ENCODE measurements around the gene TRIM71. TPM values are rescaled to one million over a fixed set of nuclear protein-coding genes. Genes with fewer than 3 reads are reported as not detected.
"Not testable (repeated sequence)": the region's sequence is repeated elsewhere in the genome, so short reads cannot be mapped to it uniquely, and the experiment has no call there.

Gene TRIM71
- total RNA-seq, 2 donors from 2014 or later = 0.03 TPM; not detected in 1

DNA sequence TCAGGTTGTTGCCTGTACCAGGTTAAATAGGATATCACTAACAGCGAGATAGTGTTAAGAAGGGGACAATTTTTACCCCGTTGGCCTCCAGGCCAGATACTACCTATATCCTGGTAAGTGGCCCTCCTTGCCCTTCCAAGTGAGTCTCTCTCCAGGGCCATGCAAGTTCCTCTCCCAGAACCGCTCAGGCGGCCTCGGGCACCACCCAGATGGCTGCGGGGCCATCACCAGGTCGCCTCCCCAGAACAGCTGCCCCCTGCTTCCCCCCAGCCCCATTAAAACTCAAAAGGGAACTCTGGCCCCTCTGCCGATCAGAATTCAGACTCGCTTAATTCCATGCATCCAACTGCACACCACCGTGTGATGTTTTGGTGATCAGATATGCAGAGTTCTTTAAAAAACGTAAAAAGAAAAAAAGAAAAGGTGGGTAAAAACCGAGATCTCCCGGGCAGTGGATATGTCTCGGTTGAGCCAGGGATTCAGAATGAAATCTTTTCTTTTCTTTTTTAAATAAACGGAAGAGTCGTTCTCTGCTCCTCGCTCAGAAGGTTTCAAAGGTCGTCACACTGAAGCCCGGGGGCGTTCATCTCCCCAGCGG, 1.9 kb upstream of the TRIM71 start:
- Mint-ChIP-seq H3K27me3 (peaks cover 28% of the 10 kb centered on the region), H3K9me3 (no peaks in the 10 kb centered on the region), H3K4me3 (peak overlapping the region; percentile 68), H3K4me1 (peaks cover 6% of the 10 kb centered on the region), H3K36me3 (ENCODE audit: low read depth) (peaks cover 9% of the 10 kb centered on the region), H3K27ac (no peak overlapping the region)
- ATAC-seq (replicated peaks) = no peak

GRCh38 chr3:32816439-32817256, 1.1 kb upstream of the TRIM71 start:
- Mint-ChIP-seq H3K4me3 (peak overlapping the region; percentile 68), H3K27me3 (peaks cover 32% of the 10 kb centered on the region), H3K36me3 (ENCODE audit: low read depth) (peaks cover 9% of the 10 kb centered on the region), H3K27ac (no peak overlapping the region), H3K9me3 (no peaks in the 10 kb centered on the region), H3K4me1 (peaks cover 6% of the 10 kb centered on the region)
- no peak for ATAC-seq (replicated peaks)

DNA sequence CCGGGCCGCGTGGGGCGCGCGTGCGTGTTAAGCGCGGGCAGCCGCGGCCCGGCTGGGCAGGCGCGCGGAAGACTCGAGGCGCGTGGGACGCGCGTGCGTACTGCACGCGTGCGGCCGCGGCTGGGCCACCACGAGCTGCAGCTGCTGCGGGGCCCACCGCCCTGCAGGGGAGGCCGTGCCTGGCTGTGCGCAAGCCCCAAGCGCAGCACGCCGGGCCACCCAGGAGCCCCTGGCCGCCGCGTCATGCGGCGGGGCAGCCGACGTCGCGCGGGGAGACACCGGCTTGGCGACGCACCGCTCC, 590 bp upstream of the TRIM71 start:
- Mint-ChIP-seq H3K36me3 (ENCODE audit: low read depth) (peaks cover 9% of the 10 kb centered on the region), H3K9me3 (no peaks in the 10 kb centered on the region), H3K27me3 (peaks cover 35% of the 10 kb centered on the region), H3K4me1 (peaks cover 6% of the 10 kb centered on the region), H3K4me3 (peak overlapping the region; percentile 68), H3K27ac (no peak overlapping the region)
- no peak for ATAC-seq (replicated peaks)

DNA sequence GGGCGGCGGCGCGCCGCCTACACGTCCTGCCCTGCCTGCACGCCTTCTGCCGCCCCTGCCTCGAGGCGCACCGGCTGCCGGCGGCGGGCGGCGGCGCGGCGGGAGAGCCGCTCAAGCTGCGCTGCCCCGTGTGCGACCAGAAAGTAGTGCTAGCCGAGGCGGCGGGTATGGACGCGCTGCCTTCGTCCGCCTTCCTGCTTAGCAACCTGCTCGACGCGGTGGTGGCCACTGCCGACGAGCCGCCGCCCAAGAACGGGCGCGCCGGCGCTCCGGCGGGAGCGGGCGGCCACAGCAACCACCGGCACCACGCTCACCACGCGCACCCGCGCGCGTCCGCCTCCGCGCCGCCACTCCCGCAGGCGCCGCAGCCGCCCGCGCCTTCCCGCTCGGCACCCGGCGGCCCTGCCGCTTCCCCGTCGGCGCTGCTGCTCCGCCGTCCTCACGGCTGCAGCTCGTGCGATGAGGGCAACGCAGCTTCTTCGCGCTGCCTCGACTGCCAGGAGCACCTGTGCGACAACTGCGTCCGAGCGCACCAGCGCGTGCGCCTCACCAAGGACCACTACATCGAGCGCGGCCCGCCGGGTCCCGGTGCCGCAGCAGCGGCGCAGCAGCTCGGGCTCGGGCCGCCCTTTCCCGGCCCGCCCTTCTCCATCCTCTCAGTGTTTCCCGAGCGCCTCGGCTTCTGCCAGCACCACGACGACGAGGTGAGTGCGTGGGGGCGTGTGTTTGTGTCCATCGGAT, 602 bp downstream of the TRIM71 start:
- H3K27me3 Mint-ChIP-seq = peaks cover 37% of the 10 kb centered on the region
- peak; percentile 19 for ATAC-seq (replicated peaks)
- H3K9me3 Mint-ChIP-seq = no peaks in the 10 kb centered on the region
- no peak overlapping the region for H3K27ac Mint-ChIP-seq
- H3K4me1 Mint-ChIP-seq = peaks cover 6% of the 10 kb centered on the region
- H3K4me3 Mint-ChIP-seq = peak overlapping the region; percentile 68
- peaks cover 9% of the 10 kb centered on the region for H3K36me3 Mint-ChIP-seq (ENCODE audit: low read depth)

GRCh38 chr3:32818970-32819511, 1.2 kb downstream of the TRIM71 start:
- Mint-ChIP-seq H3K9me3 (no peaks in the 10 kb centered on the region), H3K27ac (no peak overlapping the region), H3K27me3 (peaks cover 38% of the 10 kb centered on the region), H3K4me3 (peak overlapping the region; percentile 59), H3K36me3 (ENCODE audit: low read depth) (peaks cover 9% of the 10 kb centered on the region), H3K4me1 (peaks cover 6% of the 10 kb centered on the region)
- no peak for ATAC-seq (replicated peaks)

DNA sequence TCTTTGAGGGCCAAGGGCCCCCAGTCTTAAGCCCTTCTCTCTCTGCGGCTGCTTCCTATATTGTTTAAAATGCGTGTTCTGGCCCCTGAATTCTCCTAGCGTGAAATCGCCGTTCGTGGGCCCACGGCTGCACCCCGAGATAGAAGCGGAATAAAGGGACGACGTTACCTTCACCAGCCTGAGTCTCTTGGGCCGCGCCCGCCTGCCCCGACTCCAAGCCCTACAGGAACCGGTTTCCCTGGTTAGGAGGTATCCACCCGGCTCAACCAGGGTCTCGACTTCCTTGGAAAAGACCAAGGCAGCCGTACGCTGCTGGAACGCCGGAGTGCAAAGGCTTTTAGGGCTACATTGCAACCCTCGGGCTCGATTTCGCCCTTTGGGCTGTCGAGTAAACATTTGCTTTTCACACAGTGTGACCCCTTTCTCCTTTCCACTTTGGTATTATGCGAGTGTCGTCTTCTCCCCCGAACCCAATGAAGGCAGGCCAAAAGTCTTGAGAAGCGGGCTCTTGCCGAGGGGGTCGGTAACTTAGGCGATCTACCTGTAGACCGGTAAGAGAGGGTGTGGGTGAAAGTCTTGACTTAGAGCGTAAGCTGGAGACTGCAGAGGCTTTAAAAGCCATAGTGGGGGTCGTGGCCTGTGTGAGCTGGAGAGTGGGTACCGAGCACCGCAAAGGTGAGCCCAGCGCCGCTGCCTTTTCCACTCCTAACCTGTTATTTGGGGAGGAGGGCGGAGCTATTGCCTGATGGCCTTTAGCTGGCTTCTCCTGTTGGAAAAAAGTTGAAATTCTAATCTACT, 2.0 kb downstream of the TRIM71 start:
- Mint-ChIP-seq H3K4me1 (peaks cover under 1% of the 10 kb centered on the region), H3K27ac (no peak overlapping the region), H3K27me3 (peaks cover 38% of the 10 kb centered on the region), H3K36me3 (ENCODE audit: low read depth) (peaks cover 9% of the 10 kb centered on the region), H3K9me3 (no peaks in the 10 kb centered on the region), H3K4me3 (peak overlapping the region; percentile 59)
- ATAC-seq (replicated peaks) = no peak

- Mint-ChIP-seq H3K36me3 (ENCODE audit: low read depth) (peaks cover 9% of the 10 kb centered on the region), H3K27me3 (peaks cover 36% of the 10 kb centered on the region), H3K4me1 (no peaks in the 10 kb centered on the region), H3K27ac (no peak overlapping the region), H3K4me3 (no peak overlapping the region), H3K9me3 (no peaks in the 10 kb centered on the region)
- no peak for ATAC-seq (replicated peaks)
These were observed 2.6 kb downstream of the TRIM71 start for GRCh38 chr3:32820430-32820829.

DNA sequence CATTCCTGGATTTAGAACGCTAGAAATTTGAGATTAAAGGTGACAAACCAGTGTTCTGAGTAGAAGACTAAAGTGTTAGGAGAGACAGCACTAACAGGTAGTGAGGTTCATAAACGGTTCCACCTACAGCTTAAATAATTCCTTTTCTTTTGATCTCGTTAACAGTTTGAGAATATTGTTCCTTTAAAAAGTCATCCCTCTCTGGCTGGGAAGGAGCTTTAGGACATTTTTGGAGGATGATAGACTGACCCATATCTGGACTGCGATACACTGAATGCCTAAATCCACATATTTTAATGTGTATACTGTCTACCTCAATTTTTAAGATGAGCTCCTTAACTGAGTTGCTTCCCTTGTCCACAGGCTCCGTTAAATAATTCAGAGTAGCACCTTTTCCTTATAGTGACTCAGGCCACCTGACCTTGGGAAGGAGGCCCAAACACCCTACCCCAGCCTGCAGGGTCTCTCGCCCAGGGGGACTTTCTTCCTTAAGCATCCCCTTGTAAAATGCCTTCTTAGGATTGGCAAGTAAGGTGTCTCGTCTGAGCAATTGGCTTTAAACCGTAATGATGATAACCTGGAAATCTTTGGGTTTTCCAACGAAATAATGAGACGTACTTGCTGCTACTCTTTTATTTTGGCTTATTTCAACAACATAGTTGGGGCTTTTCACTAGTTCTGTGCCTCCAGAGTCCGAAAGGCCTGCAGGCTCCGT, 3.3 kb downstream of the TRIM71 start:
- no peak overlapping the region for H3K27ac Mint-ChIP-seq
- H3K4me3 Mint-ChIP-seq = no peak overlapping the region
- H3K27me3 Mint-ChIP-seq = peaks cover 29% of the 10 kb centered on the region
- H3K4me1 Mint-ChIP-seq = no peaks in the 10 kb centered on the region
- ATAC-seq (replicated peaks) = no peak
- H3K9me3 Mint-ChIP-seq = no peaks in the 10 kb centered on the region
- H3K36me3 Mint-ChIP-seq (ENCODE audit: low read depth) = peaks cover 9% of the 10 kb centered on the region

GRCh38 chr3:32821686-32822296, 4.0 kb downstream of the TRIM71 start:
- ATAC-seq (replicated peaks) = no peak
- Mint-ChIP-seq H3K27ac (no peak overlapping the region), H3K27me3 (peaks cover 27% of the 10 kb centered on the region), H3K4me3 (no peak overlapping the region), H3K36me3 (ENCODE audit: low read depth) (peaks cover 9% of the 10 kb centered on the region), H3K4me1 (no peaks in the 10 kb centered on the region), H3K9me3 (no peaks in the 10 kb centered on the region)

GRCh38 chr3:32822609-32823498, 5.1 kb downstream of the TRIM71 start:
- peaks cover 9% of the 10 kb centered on the region for H3K36me3 Mint-ChIP-seq (ENCODE audit: low read depth)
- no peak overlapping the region for H3K27ac Mint-ChIP-seq
- no peak for ATAC-seq (replicated peaks)
- no peak overlapping the region for H3K4me3 Mint-ChIP-seq
- H3K9me3 Mint-ChIP-seq = no peaks in the 10 kb centered on the region
- peaks cover 27% of the 10 kb centered on the region for H3K27me3 Mint-ChIP-seq
- H3K4me1 Mint-ChIP-seq = no peaks in the 10 kb centered on the region

- ATAC-seq (replicated peaks); H3K4me3 Mint-ChIP-seq; H3K4me1 Mint-ChIP-seq; H3K36me3 Mint-ChIP-seq (ENCODE audit: low read depth); H3K9me3 Mint-ChIP-seq; H3K27ac Mint-ChIP-seq: not testable (repeated sequence)
- peaks cover 27% of the 10 kb centered on the region for H3K27me3 Mint-ChIP-seq
These were observed 5.9 kb downstream of the TRIM71 start for GRCh38 chr3:32823641-32824184.

DNA sequence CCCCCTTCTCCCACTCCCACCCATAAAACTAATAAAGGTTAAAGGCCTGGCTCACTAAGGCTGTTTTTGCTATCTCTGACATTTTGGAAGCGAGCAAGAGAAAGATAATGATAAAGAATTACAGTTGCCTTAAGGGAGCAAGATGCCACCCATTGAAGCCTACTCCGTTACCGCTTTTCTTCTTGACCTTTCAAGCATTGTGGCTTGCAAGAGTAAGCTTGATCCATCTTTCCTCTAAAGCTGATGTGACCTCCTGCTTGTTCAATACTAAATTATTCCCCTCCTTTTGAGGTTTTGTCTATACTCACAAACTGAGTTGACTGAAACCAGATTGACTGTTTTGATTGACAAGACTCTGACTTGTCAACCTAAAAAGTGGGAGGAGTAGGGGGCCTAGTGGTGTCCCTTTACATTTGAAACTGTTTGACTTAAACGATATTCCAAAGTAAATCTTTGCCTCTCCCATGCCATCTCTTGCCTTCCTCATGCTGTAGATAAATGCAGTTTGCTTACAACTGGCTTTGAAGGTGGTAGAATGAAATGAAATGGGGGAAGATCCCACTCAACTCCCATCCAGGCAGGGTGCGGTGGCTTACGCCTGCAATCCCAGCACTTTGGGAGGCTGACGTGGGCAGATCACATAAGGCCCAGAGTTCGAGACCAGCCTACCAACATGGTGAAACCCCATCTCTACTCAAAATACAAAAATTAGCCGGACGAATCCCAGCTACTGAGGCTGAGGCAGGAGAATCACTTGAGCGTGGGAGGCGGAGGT, 8.0 kb downstream of the TRIM71 start:
- Mint-ChIP-seq H3K4me3 (no peak overlapping the region), H3K4me1 (no peaks in the 10 kb centered on the region), H3K36me3 (ENCODE audit: low read depth) (no peaks in the 10 kb centered on the region), H3K27me3 (peaks cover 11% of the 10 kb centered on the region), H3K27ac (no peak overlapping the region), H3K9me3 (no peaks in the 10 kb centered on the region)
- no peak for ATAC-seq (replicated peaks)

Data from activated T-helper 17 cell treated with anti-CD3 and anti-CD28 coated beads, Interleukin-2, amount 50 U/mL, for 72 hours (primary cell).